ENCODE measurements around the gene TRIM24. TPM values are rescaled to one million over a fixed set of nuclear protein-coding genes. Genes with fewer than 3 reads are reported as not detected.
"Not testable (repeated sequence)": the region's sequence is repeated elsewhere in the genome, so short reads cannot be mapped to it uniquely, and the experiment has no call there.

The TRIM24 gene
- total and polyA plus RNA-seq, 8 donors: 4.4 to 19.2 (median 12.4) TPM

DNA sequence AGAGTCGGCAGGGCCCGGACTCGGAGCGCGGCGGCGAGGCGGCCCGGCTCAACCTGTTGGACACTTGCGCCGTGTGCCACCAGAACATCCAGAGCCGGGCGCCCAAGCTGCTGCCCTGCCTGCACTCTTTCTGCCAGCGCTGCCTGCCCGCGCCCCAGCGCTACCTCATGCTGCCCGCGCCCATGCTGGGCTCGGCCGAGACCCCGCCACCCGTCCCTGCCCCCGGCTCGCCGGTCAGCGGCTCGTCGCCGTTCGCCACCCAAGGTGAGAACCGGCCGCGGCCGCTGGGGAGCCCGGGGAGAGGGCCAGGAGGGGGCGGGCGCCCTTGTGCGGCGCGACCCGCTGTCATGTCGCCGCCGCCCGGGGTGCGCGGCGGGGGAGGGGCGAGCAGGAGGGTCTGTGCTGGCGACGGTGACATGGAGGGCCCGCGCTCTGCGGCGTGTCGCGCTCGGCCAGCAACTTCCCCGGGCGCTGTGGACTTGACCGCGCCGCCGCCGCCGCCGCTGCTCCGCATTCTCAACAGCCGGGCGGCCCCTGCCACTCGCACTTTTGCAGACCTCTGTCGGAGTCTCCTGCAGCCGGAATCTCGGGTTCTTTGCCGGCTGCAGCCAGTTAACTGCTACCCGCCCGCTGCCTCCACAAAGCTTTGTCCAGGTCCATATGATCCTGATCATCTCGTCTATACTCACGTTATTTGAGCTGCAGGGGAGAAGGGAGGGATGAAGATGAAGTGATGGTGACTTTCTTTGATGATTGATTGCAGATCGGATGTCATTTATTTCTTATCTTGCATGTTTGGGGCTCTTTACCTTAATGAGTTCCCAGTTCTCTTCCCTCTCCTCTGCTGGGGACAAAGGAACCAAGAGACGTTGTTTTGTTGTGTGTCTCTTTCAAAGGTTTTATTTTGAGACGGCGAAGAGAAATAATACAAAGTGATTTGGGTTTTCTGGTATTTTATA, 869 bp downstream of the TRIM24 start:
- H3K9me3 ChIP-seq: no peaks in the 10 kb centered on the region
- H3K27me3 ChIP-seq: no peaks in the 10 kb centered on the region
- ATAC-seq (peak; percentile 29 to 53 (median 39)), DNase-seq (peak; percentile 47 to 85 (median 66)), FAIRE-seq (no peak)
- 0 to 1% methylated on average over 69 to 84 of the region's 84 CpGs for WGBS, 2 donors
- H3K4me3 ChIP-seq: peak overlapping the region; percentile 71 to 97 (median 84)
- peaks cover 0 to 19% (median 16%) of the 10 kb centered on the region in 3 donors for H3K4me1 ChIP-seq
- intact Hi-C loops (cut with DNase I): no loop called here
- TF ChIP-seq, protein P1, sequence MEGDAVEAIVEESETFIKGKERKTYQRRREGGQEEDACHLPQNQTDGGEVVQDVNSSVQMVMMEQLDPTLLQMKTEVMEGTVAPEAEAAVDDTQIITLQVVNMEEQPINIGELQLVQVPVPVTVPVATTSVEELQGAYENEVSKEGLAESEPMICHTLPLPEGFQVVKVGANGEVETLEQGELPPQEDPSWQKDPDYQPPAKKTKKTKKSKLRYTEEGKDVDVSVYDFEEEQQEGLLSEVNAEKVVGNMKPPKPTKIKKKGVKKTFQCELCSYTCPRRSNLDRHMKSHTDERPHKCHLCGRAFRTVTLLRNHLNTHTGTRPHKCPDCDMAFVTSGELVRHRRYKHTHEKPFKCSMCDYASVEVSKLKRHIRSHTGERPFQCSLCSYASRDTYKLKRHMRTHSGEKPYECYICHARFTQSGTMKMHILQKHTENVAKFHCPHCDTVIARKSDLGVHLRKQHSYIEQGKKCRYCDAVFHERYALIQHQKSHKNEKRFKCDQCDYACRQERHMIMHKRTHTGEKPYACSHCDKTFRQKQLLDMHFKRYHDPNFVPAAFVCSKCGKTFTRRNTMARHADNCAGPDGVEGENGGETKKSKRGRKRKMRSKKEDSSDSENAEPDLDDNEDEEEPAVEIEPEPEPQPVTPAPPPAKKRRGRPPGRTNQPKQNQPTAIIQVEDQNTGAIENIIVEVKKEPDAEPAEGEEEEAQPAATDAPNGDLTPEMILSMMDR (IDR thresholded peaks at IDR 0.05): no peak
- peak overlapping the region; percentile 93 to 97 (median 96) for H3K27ac ChIP-seq
- H3K36me3 ChIP-seq: no peaks in the 10 kb centered on the region

GRCh38 chr7:138463291-138463618, 3.2 kb downstream of the TRIM24 start:
- H3K4me1 ChIP-seq: peaks cover 8 to 28% (median 24%) of the 10 kb centered on the region in 3 donors
- H3K4me3 ChIP-seq; ATAC-seq; H3K27ac ChIP-seq; H3K36me3 ChIP-seq; H3K9me3 ChIP-seq; H3K27me3 ChIP-seq; DNase-seq; intact Hi-C loops (cut with DNase I); FAIRE-seq: not testable (repeated sequence)
- 96 to 99% methylated on average over 6 of the region's 6 CpGs for WGBS, 2 donors

DNA sequence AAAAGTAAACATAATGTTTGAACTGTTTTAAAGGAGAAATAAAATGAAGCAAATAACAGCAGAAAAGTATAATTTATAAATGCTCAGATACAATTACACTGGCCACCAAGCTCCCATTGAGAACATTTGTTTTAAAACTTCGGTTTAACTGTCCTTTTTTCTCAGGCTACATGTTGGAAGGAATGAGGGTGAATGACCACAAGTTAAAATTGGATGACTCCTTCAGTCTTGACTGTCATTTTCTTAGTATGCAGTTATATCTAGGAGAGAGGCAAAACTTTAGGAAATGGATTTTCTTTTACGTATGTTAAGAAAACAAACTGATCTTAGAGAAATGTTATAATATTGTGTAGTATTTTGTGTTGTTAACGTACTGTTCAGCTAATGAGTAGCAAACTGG, 5.0 kb downstream of the TRIM24 start:
- Histone ChIP-seq H3K27me3 (no peaks in the 10 kb centered on the region), H3K9me3 (no peaks in the 10 kb centered on the region), H3K27ac (no peak overlapping the region), H3K4me1 (peaks cover 14 to 42% (median 38%) of the 10 kb centered on the region in 3 donors), H3K4me3 (no peak overlapping the region), H3K36me3 (no peaks in the 10 kb centered on the region)
- TF ChIP-seq, protein P1 (IDR thresholded peaks at IDR 0.05): no peak
- 66 to 68% methylated on average over 3 of the region's 3 CpGs for WGBS, 2 donors
- DNase-seq: no peak
- intact Hi-C loops (cut with DNase I): no loop called here
- no peak for ATAC-seq
- FAIRE-seq: no peak

DNA sequence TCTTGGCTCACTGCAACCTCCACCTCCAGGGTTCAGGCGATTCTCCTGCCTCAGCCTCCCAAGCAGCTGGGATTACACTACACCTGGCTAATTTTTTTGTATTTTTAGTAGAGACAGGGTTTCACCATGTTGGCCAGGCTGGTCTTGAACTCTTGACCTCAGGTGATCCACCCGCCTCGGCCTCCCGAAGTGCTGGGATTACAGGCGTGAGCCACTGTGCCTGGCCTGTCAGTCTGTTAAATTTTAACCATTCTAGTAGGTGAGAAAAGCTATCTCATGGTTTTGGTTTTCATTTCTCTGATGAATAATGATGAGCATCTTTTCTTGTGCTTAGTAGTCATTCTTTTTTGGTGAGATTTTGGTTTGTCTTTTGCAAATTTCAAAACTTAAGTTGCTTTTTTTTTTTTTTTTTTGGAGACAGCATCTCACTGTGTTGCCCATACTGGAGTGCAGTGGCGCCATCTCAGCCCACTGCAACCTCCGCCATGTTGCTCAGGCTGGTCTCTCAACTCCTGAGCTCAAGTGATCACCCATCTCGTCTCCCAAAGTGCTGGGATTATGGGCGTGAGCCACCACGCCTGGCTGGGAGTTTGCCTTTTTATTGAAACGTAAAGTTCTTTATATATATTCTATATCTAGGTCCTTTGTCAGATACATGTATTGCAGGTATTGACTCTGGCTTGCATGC, 6.2 kb downstream of the TRIM24 start:
- H3K36me3 ChIP-seq; H3K27ac ChIP-seq; H3K9me3 ChIP-seq; H3K4me3 ChIP-seq; DNase-seq; H3K27me3 ChIP-seq; intact Hi-C loops (cut with DNase I); FAIRE-seq; ATAC-seq: not testable (repeated sequence)
- peaks cover 14 to 54% (median 43%) of the 10 kb centered on the region in 3 donors for H3K4me1 ChIP-seq
- WGBS, 2 donors: 70 to 77% methylated on average over 11 of the region's 11 CpGs

DNA sequence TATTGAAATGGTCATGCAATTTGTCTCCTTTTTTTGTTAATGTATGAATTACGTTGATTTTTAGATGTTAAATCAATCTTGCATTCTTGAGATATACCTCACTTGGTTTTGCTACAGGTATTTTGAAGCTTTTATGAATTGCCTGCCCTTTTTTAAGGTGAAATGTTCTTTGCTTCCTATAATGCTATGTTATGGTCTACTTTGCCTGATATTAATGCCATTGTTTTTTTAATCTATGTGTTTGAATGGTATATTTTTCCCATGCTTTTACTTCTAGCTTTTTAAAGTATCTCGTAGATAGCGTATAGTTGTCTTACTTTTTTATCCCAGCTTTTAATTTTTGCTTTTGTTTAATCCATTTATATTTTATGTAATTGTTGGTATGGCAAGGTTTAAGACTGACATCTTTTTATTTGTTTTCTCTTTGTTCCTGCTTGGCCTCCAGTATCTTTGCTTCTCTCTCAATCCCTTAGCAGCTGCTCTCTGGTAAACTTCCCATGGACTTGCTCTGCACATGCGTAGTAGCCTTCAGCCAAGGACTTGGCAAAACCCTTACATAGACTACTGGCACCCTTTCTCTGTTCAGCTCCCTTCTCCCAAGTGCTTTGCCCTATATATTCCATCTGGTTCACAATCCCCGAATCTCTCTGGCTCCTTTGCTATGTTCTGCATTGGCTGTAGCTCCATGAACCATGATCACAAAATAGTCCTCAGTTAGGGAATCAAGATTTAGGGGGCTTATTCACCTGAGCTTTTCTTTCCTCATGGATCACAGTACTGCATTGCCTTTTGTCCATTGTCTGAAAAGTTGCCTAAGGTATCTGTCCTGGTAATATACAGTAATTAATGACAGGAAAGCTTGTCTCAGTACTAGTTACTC, 8.4 kb downstream of the TRIM24 start:
- TF ChIP-seq, protein P1 (IDR thresholded peaks at IDR 0.05): no peak
- no peaks in the 10 kb centered on the region for H3K27me3 ChIP-seq
- H3K9me3 ChIP-seq: no peaks in the 10 kb centered on the region
- H3K27ac ChIP-seq: peak overlapping the region in 3 of 4 donors; percentile 39 to 55 (median 44)
- no peaks in the 10 kb centered on the region for H3K36me3 ChIP-seq
- no peak overlapping the region for H3K4me3 ChIP-seq
- H3K4me1 ChIP-seq: peaks cover 14 to 63% (median 57%) of the 10 kb centered on the region in 3 donors
- WGBS, 2 donors: 35 to 46% methylated on average over 5 of the region's 5 CpGs
- ATAC-seq: peak; percentile 95 to 99 (median 96)
- intact Hi-C loops (cut with DNase I): no loop called here
- DNase-seq: peak in 5 of 6 donors; percentile 69 to 84 (median 80)
- FAIRE-seq: no peak
